ENCODE data around the gene EPSTI1.

GRCh38 chr13:42947925-42948324, 44.1 kb downstream of the EPSTI1 start:
- no peak for TF ChIP-seq CTCF (IDR thresholded peaks at IDR 0.05)
- no peak for TF ChIP-seq ZFX (IDR thresholded peaks at IDR 0.05; ENCODE audit: borderline replicate concordance)
